Measurements from ENCODE around the gene DYRK1A.

GRCh38 chr21:37473491-37473890, 106.9 kb downstream of the DYRK1A start:
- no peak for TF ChIP-seq ZNF546 (CRISPR knock-in tag; conservative IDR thresholded peaks at IDR 0.05)
- no peak for TF ChIP-seq FOXC1 (CRISPR knock-in tag; IDR thresholded peaks at IDR 0.05; ENCODE audit: borderline replicate concordance)
- TF ChIP-seq SETDB1 (CRISPR knock-in tag; IDR thresholded peaks at IDR 0.05; ENCODE audit: borderline replicate concordance) = no peak
- no peak for TF ChIP-seq YEATS4 (CRISPR knock-in tag; IDR thresholded peaks at IDR 0.05; ENCODE audit: borderline replicate concordance)
- no peak for TF ChIP-seq ZFX (CRISPR knock-in tag; IDR thresholded peaks at IDR 0.05; ENCODE audit: low read depth)
- TF ChIP-seq CBX1 (IDR thresholded peaks at IDR 0.05; ENCODE audit: low read depth) = no peak
- no peak for TF ChIP-seq RAD51 (IDR thresholded peaks at IDR 0.05; ENCODE audit: borderline replicate concordance)
- TF ChIP-seq POLR2A (IDR thresholded peaks at IDR 0.05; ENCODE audit: insufficient read depth in 1 of 2, low read depth in 2 of 2, low read length in 2 of 2) = no peak
- no peak for TF ChIP-seq PCBP1 (IDR thresholded peaks at IDR 0.05; ENCODE audit: borderline replicate concordance, low read depth, low read length)
- no peak for TF ChIP-seq CTCF (CRISPR knock-in tag; IDR thresholded peaks at IDR 0.05)
- TF ChIP-seq, protein P1, sequence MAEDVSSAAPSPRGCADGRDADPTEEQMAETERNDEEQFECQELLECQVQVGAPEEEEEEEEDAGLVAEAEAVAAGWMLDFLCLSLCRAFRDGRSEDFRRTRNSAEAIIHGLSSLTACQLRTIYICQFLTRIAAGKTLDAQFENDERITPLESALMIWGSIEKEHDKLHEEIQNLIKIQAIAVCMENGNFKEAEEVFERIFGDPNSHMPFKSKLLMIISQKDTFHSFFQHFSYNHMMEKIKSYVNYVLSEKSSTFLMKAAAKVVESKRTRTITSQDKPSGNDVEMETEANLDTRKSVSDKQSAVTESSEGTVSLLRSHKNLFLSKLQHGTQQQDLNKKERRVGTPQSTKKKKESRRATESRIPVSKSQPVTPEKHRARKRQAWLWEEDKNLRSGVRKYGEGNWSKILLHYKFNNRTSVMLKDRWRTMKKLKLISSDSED (CRISPR knock-in tag; IDR thresholded peaks at IDR 0.05) = no peak
